ENCODE measurements around the gene ZNF148.

DNA sequence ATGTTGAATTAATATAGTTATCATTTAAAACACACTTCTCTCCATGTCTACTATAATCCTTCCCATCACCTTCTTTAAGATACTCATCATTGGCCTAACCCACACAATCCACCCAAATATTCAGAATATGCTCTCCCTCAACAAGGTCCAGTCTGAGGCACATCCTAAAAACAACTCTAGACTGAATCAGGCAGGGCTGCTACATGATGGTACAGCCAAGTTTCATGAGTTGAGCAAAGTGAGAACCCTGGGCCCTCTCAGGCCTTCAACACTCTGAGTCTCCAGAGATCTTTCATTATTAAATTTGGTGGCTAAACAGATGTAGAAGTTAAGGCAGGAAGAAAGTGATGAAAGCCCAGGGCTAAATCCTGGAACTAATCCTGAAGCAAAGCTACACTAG, 16.2 kb downstream of the ZNF148 start:
- TF ChIP-seq ZNF274 (IDR thresholded peaks at IDR 0.05; ENCODE audit: low read depth, low read length) (no peak), SUZ12 (IDR thresholded peaks at IDR 0.05; ENCODE audit: extremely low read depth, insufficient read depth, insufficient read length) (no peak)
